GM19193 (cell line): ENCODE results near the gene SLC2A4.
A peak's percentile ranks its signal among the peaks of the same experiment; 100 is the strongest.

Experiments
- POLR2A ChIP-seq: IDR thresholded peaks from 4 replicates; pipeline ENCODE4 v1.6.1; 2011; ENCODE audit not compliant: insufficient read depth, insufficient read length; ENCODE audit errors: extremely low read depth

The SLC2A4 gene

DNA sequence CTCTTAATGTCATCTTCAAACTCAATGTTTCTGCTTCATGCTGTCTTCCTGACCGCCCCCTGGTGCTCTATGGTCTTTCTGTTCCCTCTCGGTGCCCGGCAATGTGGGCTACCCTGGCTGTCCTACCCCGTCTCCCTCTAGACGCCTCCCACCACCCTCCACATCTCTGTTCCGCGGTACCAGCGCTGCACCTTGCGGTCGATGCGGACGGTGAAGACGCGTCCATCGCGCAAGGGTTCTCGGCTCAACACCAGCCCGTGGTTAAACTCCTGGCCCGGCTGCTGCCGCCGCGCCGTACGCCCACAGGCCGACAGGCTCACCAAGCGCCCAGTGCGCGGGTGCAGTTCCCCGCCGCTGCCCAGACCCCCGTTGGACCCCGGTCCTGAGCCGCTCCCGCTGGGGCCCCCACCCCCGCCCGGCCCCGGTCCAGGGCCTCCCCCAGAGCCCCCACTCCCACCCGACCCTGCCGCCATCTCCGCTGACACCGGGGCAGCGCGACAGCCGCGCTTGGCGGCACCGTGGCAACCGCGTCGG, 47.4 kb downstream of the SLC2A4 start, which contains the start of gene NEURL4:
Gene NEURL4, minus strand, starts transcription at position 496 of the 534 bp plus-strand sequence. Its CDS starts 23 bp downstream, at position 473.
- TF ChIP-seq POLR2A: peak; percentile 48

DNA sequence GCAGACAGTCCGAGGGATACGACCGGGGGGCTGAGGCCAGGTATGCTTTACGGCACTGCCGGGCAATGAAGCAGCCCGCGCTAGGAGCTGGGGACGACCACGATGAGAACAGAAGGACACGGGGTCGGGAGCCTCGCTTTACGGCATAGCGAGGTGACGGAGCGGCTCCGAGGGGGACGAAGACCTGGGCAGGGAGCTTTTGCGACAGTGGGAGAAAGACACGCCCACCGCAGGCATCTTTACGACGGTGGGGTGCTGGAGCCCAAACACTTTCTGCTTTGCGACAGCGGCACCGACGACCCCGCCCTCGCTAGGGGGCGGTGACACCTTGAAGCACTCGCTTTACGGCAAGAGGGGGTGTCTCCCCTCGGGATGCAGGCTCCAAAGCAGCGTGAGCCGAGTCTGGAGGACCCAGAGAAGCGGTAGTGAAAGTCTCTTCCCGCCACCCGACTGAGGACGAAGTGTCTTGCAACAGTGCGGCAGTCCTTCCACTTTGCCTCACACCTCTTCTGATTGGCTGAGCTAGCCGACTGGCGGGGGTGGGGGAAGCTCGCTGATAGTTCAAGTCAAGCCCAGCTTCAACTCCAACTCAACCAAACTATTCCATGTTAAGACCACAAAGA, 48.0 kb downstream of the SLC2A4 start:
- peak; percentile 75 for TF ChIP-seq POLR2A

DNA sequence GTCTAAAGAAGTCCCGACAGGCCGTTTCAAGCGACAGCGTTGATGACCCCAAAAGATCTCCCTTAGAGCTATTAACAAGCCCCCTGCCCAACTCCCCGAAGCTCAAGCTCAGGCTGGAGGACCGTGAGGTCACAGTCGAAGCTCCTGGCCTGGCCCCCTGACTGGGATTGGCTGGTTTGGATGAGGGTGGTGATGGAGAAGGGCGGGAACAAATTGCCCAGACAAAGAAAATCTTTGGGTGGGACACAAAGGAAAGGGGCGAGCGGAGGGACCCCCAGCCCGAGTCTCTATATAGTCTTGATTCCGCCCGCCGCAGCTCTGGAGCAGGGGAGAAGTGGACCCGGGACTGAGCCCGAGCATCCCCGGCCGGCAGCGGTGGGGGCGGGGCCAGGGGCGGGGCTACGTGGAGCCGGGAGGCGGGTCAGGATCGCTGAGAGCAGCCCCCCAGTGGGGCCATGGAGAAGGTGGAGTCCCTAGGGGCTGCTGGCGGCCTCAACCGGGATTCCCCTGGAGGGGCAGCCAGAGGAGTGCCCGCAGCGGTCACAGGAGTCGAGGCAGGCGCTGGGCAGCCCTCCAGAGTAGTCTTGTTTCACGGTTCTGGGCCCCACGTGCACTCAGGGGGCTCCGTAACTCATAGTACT, 48.6 kb downstream of the SLC2A4 start:
- no peak for TF ChIP-seq POLR2A

DNA sequence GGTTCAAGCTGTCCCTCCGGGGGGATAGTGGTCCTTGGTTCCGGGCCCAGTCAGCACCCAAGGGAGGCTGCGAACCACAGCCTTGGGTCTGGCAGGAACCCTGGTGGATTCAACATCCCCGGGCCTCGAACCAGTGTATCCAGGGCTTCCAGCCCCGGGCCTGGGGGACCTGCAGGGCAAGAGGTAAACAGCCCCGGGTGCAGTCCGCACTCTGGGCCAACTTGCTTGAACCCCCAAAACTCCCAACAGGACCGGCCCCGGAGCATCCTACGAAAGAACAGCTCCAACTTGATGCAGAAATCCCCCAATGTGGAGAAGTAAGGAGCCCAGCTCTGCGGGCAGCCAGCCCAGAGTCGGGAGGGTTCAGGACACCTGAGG, 49.1 kb downstream of the SLC2A4 start:
- TF ChIP-seq POLR2A: no peak

DNA sequence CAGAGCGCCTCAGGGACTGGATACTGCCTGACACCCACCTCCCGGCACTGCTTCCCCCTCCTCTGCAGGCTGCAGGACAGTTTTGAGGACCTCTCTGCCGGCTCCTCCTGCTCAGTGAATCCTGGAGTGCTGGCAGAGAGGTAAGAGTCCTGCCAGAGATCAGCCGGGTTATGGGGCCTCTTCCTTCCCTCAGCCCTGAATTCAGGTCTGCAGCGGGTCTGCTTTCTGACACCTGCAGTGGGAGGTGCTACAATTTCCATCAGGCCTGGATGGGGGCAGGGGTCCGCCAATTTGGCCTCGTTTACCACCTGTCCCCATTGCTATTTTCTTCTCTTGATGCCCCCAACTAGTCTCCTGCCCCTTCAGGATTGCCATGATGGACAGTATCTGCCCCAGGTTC, 50.6 kb downstream of the SLC2A4 start:
- no peak for TF ChIP-seq POLR2A

DNA sequence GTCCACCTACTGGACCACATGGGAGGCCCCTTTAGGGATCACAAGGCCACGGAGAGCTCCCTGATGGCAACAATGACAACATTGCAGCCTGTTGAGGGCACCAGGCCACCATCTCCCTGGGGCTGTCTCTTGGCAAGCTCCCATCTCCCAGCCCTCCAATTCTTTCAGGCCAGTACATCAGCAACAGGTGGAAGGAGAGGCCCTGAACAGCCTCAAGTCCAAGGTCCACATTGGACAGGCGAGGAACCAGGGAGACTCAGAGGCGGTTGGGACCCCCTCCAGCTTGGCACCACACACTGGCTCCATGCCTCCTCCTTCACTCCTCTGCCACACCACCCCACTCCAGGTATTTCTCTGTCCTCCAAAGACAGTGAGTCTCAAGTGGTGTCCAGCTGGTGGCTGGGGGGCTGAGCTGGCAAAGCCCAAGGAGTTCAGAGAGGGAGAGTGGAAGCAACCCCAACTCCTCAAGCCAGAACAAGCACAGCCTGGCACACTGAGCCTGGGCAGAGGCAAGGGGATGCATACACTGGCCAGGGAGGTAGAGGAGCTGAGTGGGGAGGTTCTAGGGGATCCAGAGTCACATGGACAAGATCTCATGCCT, 53.5 kb downstream of the SLC2A4 start:
- no peak for TF ChIP-seq POLR2A

DNA sequence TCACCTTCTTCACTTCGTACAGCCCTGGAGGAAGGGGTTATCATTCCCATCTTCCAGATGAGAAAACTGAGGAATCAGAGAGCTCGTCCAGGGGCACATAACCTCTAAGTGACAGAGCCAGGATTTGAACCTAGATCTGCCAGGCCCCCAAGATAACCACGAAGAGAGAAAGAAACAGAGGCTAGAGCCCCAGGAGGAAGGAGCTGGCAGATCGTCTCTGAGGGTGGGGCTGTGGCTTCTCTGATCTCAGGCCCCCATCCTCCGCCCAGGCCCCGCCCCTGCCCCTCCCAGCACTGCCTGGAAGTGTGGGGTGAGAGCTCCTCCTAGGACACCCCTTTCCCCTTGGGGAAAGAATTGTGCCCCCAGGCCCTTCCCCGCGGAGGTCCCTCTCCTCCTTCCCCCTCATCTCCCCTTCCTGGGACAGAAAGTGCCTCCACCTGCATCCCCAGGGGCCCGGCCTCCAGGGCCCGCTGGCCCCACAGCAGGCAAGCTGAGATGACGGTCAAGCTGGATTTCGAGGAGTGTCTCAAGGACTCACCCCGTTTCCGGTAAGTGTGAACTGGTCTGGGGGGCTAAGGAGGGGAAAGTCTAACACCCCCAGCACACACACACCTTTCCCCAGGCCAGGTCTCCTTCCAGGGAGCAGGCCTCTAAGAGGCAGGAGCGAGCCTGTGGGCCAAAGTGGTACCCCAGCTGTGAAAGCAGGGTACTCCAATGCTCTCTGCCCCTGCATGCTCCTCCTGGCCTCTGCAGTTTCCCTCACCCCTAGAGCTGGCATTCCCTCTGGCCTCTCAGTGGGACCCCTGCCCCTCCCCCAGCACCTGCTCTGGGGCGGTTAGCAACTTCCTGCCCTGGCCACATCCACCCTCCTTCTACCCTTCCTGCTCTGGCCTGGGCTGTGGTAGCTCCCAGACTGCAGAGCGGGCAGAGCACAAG, 55.0 kb downstream of the SLC2A4 start, which contains the start of gene ACAP1:
Gene ACAP1, plus strand, starts transcription at position 290 of the 936 bp plus-strand sequence. Its CDS starts 206 bp downstream, at position 496.
- peak; percentile 57 for TF ChIP-seq POLR2A
